Trophoblast cell (in vitro differentiated cells and primary cell): ENCODE results near the gene TMEM140. TPM values are rescaled to one million over a fixed set of nuclear protein-coding genes. Genes with fewer than 3 reads are reported as not detected.

Experiments
- DNase-seq, 2 donors: peaks; one replicate each; pipeline ENCODE4 v3.0.0-alpha.2; 2016
- H2AFZ ChIP-seq: 2 replicates; pipeline ENCODE4 v1.6.1; 2013; ENCODE audit warnings: low read length, moderate library complexity, mild to moderate bottlenecking; ENCODE audit not compliant: insufficient read depth, poor library complexity
- H2AK5ac ChIP-seq: 2 replicates; pipeline ENCODE4 v1.6.1; 2013; ENCODE audit warnings: mild to moderate bottlenecking, low read length
- H2BK120ac ChIP-seq: 2 replicates; pipeline ENCODE4 v1.6.1; 2013; ENCODE audit warnings: low read length, mild to moderate bottlenecking, moderate library complexity; ENCODE audit not compliant: insufficient read depth, poor library complexity
- H2BK12ac ChIP-seq: 2 replicates; pipeline ENCODE4 v1.6.1; 2013; ENCODE audit warnings: mild to moderate bottlenecking, low read length, moderate library complexity
- H2BK5ac ChIP-seq: 2 replicates; pipeline ENCODE4 v1.6.1; 2013; ENCODE audit warnings: low read length, low read depth, moderate library complexity, mild to moderate bottlenecking; ENCODE audit not compliant: poor library complexity
- H3K14ac ChIP-seq: 2 replicates; pipeline ENCODE4 v1.6.1; 2013; ENCODE audit warnings: mild to moderate bottlenecking, low read length
- H3K18ac ChIP-seq: 2 replicates; pipeline ENCODE4 v1.6.1; 2013; ENCODE audit warnings: mild to moderate bottlenecking, low read length
- H3K23ac ChIP-seq: 2 replicates; pipeline ENCODE4 v1.6.1; 2013; ENCODE audit warnings: low read length
- H3K27ac ChIP-seq: 2 replicates; pipeline ENCODE4 v1.5.1; 2013; ENCODE audit warnings: low read depth, mild to moderate bottlenecking, inconsistent platforms, low read length, moderate library complexity
- H3K27me3 ChIP-seq: 2 replicates; pipeline ENCODE4 v1.6.1; 2013; ENCODE audit warnings: inconsistent platforms, mild to moderate bottlenecking, low read length, moderate library complexity; ENCODE audit not compliant: insufficient read depth
- H3K36me3 ChIP-seq, 2 experiments: 1 replicate in 1 of 2; 2 replicates in 1 of 2; pipeline ENCODE4 v1.6.1; 2013; ENCODE audit warnings: low read length in 2 of 2, mild to moderate bottlenecking in 2 of 2, moderate library complexity in 1 of 2; ENCODE audit not compliant: insufficient read depth in 2 of 2, control insufficient read depth in 1 of 2
- H3K4ac ChIP-seq: 2 replicates; pipeline ENCODE4 v1.6.1; 2013; ENCODE audit warnings: low read depth, mild to moderate bottlenecking, low read length, moderate library complexity
- H3K4me1 ChIP-seq, 2 experiments: 1 replicate in 1 of 2; 2 replicates in 1 of 2; pipeline ENCODE4 v1.6.1; 2013; ENCODE audit warnings: low read length in 2 of 2, mild to moderate bottlenecking in 2 of 2, moderate library complexity in 1 of 2; ENCODE audit not compliant: insufficient read depth in 2 of 2, control insufficient read depth in 1 of 2
- H3K4me2 ChIP-seq: 2 replicates; pipeline ENCODE4 v1.6.1; 2013; ENCODE audit warnings: inconsistent platforms, mild to moderate bottlenecking, low read length, moderate library complexity
- H3K4me3 ChIP-seq: 2 replicates; pipeline ENCODE4 v1.5.1; 2013; ENCODE audit warnings: mild to moderate bottlenecking, low read depth, low read length, inconsistent platforms
- H3K79me1 ChIP-seq: one replicate; pipeline ENCODE4 v1.6.1; 2013; ENCODE audit warnings: low read length
- H3K79me2 ChIP-seq: 2 replicates; pipeline ENCODE4 v1.6.1; 2013; ENCODE audit warnings: low read length, mild to moderate bottlenecking; ENCODE audit not compliant: control insufficient read depth, insufficient read depth, poor library complexity
- H3K9ac ChIP-seq: 2 replicates; pipeline ENCODE4 v1.6.1; 2013; ENCODE audit warnings: mild to moderate bottlenecking, low read length
- H3K9me3 ChIP-seq: 2 replicates; pipeline ENCODE4 v1.6.1; 2013; ENCODE audit warnings: low read depth, mild to moderate bottlenecking, control low read depth, inconsistent platforms, low read length; ENCODE audit not compliant: insufficient read depth
- H4K12ac ChIP-seq: 2 replicates; pipeline ENCODE4 v1.6.1; 2013; ENCODE audit warnings: low read depth, mild to moderate bottlenecking, low read length, moderate library complexity
- H4K8ac ChIP-seq: 2 replicates; pipeline ENCODE4 v1.6.1; 2013; ENCODE audit warnings: low read depth, mild to moderate bottlenecking, low read length, moderate library complexity
- H4K91ac ChIP-seq: one replicate; pipeline ENCODE4 v1.6.1; 2013; ENCODE audit warnings: low read depth, mild to moderate bottlenecking, low read length, moderate library complexity
- WGBS: extraction: QIAGEN DNeasy Blood & Tissue Kit; methylation state at CpG from one replicate; pipeline ENCODE4 v1.1.7; 2013; ENCODE audit warnings: missing lambda C conversion rate; ENCODE audit not compliant: insufficient read length, insufficient coverage; ENCODE audit errors: extremely low coverage; 5-methylcytosine and 5-hydroxymethylcytosine counted together
- polyA plus RNA-seq: library from polyadenylated mRNA; stranded (reverse); fragments of 200-250 nt; gene quantifications from 2 replicates; pipeline ENCODE4 v1.2.3, GENCODE V29; 2013

Gene TMEM140
- 0.25 and 0.26 TPM in 2 replicates for polyA plus RNA-seq

GRCh38 chr7:135147899-135148721, at the start of gene TMEM140:
Gene TMEM140, plus strand, starts transcription at chr7:135148072. Its CDS starts 16,370 bp downstream, at chr7:135164442.
- no peaks in the 10 kb centered on the region for H3K79me2 ChIP-seq

GRCh38 chr7:135098391-135098790, 49.5 kb upstream of the TMEM140 start:
- no peaks in the 10 kb centered on the region for H3K27me3 ChIP-seq
- H3K79me1 ChIP-seq = no peaks in the 10 kb centered on the region
- H3K9me3 ChIP-seq = no peaks in the 10 kb centered on the region
- WGBS = no CpG with 5 or more reads among the region's 3 CpGs
- no peaks in the 10 kb centered on the region for H3K79me2 ChIP-seq
- no peak overlapping the region for H3K4me2 ChIP-seq
- H4K8ac ChIP-seq = no peak overlapping the region
- no peak overlapping the region for H3K18ac ChIP-seq
- no peak overlapping the region for H3K4ac ChIP-seq
- no peak overlapping the region for H3K27ac ChIP-seq
- H2BK120ac ChIP-seq = no peak overlapping the region
- H4K91ac ChIP-seq = no peak overlapping the region
- no peaks in the 10 kb centered on the region for H3K4me1 ChIP-seq
- no peak overlapping the region for H3K23ac ChIP-seq
- H3K14ac ChIP-seq = no peak overlapping the region
- no peak overlapping the region for H2AFZ ChIP-seq
- no peaks in the 10 kb centered on the region for H3K36me3 ChIP-seq
- no peak overlapping the region for H2AK5ac ChIP-seq
- H2BK12ac ChIP-seq = no peak overlapping the region
- H2BK5ac ChIP-seq = no peak overlapping the region
- no peak overlapping the region for H3K4me3 ChIP-seq
- DNase-seq = peak; percentile 37 to 84
- no peak overlapping the region for H4K12ac ChIP-seq
- no peak overlapping the region for H3K9ac ChIP-seq

More at GRCh38 chr7:135147899-135148721, at the start of gene TMEM140:
- Histone ChIP-seq H3K4ac (no peak within 1 kb of the TSS), H3K9ac (no peak within 1 kb of the TSS), H3K4me1 (no peaks in the 10 kb centered on the region), H4K91ac (no peak within 1 kb of the TSS), H2AK5ac (no peak within 1 kb of the TSS), H3K9me3 (no peaks in the 10 kb centered on the region), H2BK12ac (no peak within 1 kb of the TSS), H3K27ac (no peak within 1 kb of the TSS), H3K23ac (no peak within 1 kb of the TSS), H4K12ac (no peak within 1 kb of the TSS), H3K79me1 (no peaks in the 10 kb centered on the region), H2BK5ac (peak within 1 kb of the TSS; percentile 46), H3K27me3 (no peaks in the 10 kb centered on the region), H2BK120ac (no peak within 1 kb of the TSS), H3K4me2 (no peak within 1 kb of the TSS), H3K14ac (no peak within 1 kb of the TSS), H2AFZ (no peak within 1 kb of the TSS), H3K4me3 (no peak within 1 kb of the TSS), H4K8ac (peak within 1 kb of the TSS; percentile 42), H3K36me3 (no peaks in the 10 kb centered on the region), H3K18ac (no peak within 1 kb of the TSS)
- DNase-seq = peak; percentile 52 to 76
- WGBS = no CpG with 5 or more reads among the region's 13 CpGs

GRCh38 chr7:135100856-135101255, 47.0 kb upstream of the TMEM140 start:
- Histone ChIP-seq H3K36me3 (no peaks in the 10 kb centered on the region), H3K4me1 (no peaks in the 10 kb centered on the region), H3K27ac (no peak overlapping the region), H3K4me3 (no peak overlapping the region), H2BK5ac (no peak overlapping the region), H4K12ac (no peak overlapping the region), H3K9ac (no peak overlapping the region), H4K91ac (no peak overlapping the region), H2BK120ac (no peak overlapping the region), H3K79me1 (no peaks in the 10 kb centered on the region), H3K27me3 (no peaks in the 10 kb centered on the region), H3K79me2 (no peaks in the 10 kb centered on the region), H2AFZ (no peak overlapping the region), H3K4ac (no peak overlapping the region), H3K14ac (no peak overlapping the region), H3K4me2 (no peak overlapping the region), H3K18ac (no peak overlapping the region), H4K8ac (no peak overlapping the region), H3K23ac (no peak overlapping the region), H2BK12ac (no peak overlapping the region), H3K9me3 (no peaks in the 10 kb centered on the region), H2AK5ac (no peak overlapping the region)
- DNase-seq = peak; percentile 29 to 86

- Histone ChIP-seq H3K18ac (no peak overlapping the region), H3K4me1 (no peaks in the 10 kb centered on the region), H2BK120ac (no peak overlapping the region), H4K8ac (no peak overlapping the region), H3K4me2 (no peak overlapping the region), H2BK5ac (no peak overlapping the region), H3K36me3 (no peaks in the 10 kb centered on the region), H3K27ac (no peak overlapping the region), H2BK12ac (no peak overlapping the region), H3K14ac (no peak overlapping the region), H3K23ac (no peak overlapping the region), H3K27me3 (no peaks in the 10 kb centered on the region), H3K4ac (no peak overlapping the region), H3K4me3 (no peak overlapping the region), H4K91ac (no peak overlapping the region), H3K79me1 (no peaks in the 10 kb centered on the region), H4K12ac (no peak overlapping the region), H2AFZ (no peak overlapping the region), H3K9ac (no peak overlapping the region), H2AK5ac (no peak overlapping the region), H3K9me3 (no peaks in the 10 kb centered on the region), H3K79me2 (no peaks in the 10 kb centered on the region)
- no peak for DNase-seq
Observed at GRCh38 chr7:135102372-135102771, 45.5 kb upstream of the TMEM140 start.
